GM13976 (cell line): ENCODE measurements around the gene THADA.

ENCODE experiments used
- DNase-seq: peaks from one replicate; pipeline ENCODE4 v3.0.0; 2012; ENCODE audit warnings: low spot score
- in situ Hi-C: fragments of 300-500 bp; cut with MboI; formaldehyde crosslinking; loops from one replicate; pipeline ENCODE4 v1.12.0; 2022; ENCODE audit warnings: low sequenced_read_pairs, mixed read lengths, inconsistent platforms; ENCODE audit not compliant: unreplicated experiment
- TF ChIP-seq, protein P1 (sequence below): IDR thresholded peaks from 2 replicates; pipeline ENCODE4 v1.5.1; 2012; ENCODE audit warnings: borderline replicate concordance, mild to moderate bottlenecking; ENCODE audit not compliant: insufficient read depth; ENCODE audit errors: extremely low read depth, missing control alignments, control extremely low read depth

The THADA gene

GRCh38 chr2:43370705-43371104 is 225.1 kb downstream of the THADA start:
- DNase-seq, result no peak
- TF ChIP-seq, protein P1, sequence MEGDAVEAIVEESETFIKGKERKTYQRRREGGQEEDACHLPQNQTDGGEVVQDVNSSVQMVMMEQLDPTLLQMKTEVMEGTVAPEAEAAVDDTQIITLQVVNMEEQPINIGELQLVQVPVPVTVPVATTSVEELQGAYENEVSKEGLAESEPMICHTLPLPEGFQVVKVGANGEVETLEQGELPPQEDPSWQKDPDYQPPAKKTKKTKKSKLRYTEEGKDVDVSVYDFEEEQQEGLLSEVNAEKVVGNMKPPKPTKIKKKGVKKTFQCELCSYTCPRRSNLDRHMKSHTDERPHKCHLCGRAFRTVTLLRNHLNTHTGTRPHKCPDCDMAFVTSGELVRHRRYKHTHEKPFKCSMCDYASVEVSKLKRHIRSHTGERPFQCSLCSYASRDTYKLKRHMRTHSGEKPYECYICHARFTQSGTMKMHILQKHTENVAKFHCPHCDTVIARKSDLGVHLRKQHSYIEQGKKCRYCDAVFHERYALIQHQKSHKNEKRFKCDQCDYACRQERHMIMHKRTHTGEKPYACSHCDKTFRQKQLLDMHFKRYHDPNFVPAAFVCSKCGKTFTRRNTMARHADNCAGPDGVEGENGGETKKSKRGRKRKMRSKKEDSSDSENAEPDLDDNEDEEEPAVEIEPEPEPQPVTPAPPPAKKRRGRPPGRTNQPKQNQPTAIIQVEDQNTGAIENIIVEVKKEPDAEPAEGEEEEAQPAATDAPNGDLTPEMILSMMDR, result no peak
- in situ Hi-C loops, result no loop called here

DNA sequence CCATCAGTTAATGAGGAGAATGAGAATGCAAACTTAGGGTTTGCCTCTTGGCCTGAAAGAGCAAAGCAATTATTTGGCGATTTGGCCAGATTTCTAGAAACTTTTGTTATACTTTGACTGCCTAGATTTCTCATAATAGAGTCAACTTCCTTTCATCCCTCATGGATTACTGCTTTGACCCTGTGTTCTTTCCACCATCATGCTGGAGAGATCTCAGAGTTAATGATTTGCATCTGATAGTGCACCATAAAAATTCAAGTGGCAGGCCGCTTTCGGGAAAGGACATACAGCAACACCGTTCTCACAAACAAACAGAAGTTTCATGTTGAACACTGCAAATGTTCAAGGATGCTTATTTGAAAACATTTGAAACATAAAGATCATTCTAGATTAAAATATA is 225.7 kb downstream of the THADA start:
- in situ Hi-C loops, result no loop called here
- no peak for DNase-seq
- TF ChIP-seq, protein P1, result no peak

GRCh38 chr2:43368483-43369385 is 227.1 kb downstream of the THADA start:
- no peak for DNase-seq
- in situ Hi-C loops, result no loop called here
- TF ChIP-seq, protein P1, result no peak

DNA sequence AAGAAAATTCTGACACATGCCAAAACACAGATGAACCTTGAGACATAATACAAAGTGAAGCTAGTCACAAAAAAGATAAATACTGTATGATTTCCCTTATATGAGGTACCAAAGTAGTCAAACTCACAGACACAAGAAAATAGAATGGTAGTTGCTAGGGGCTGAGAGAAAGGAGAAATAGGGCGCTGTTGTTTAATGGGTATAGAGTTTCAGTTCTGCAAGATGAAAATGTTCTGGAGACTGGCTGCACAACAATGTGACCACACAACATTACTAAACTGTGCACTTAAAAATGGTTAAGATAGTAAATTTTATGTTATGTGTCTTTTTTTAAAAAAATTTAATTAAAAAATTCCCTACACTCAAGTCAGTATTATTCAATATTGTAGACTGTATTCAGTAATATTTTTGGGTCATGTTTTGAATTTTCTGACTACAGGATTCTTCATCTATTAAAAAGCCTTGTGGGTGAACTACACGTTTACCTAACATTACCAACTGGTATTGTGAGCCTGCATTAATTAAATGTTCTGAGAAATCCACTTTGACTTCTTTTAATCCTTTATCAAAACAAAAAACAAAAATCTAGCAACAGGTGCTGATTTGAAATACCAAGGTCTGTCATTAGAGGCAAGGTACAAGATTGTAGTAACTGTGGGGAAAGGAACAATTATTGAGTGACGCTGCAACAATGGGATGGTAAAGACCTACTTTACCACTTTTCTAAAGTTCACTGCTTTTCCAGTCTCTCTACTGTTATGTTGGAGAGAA is 228.6 kb downstream of the THADA start:
- in situ Hi-C loops, result no loop called here
- DNase-seq, result no peak
- TF ChIP-seq, protein P1, result no peak

DNA sequence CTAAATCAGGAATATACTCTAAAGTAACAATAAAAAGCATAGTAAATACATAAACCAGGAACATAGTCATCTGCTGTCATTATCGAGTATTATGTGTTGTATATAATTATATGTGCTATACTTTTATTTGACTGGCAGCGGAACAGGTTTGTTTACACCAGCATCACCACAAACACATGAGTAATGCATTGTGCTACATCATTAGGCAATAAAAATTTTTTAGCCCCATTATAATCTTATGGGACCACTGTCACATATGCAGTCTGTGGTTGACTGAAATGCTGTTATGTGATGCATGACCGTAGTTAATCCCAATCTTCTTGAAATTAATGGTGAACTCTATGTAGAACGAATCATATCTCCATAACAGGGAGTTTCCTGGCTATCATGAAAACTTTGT is 232.7 kb downstream of the THADA start:
- TF ChIP-seq, protein P1, result no peak
- in situ Hi-C loops, result no loop called here
- DNase-seq, result no peak

- in situ Hi-C loops, result no loop called here
- DNase-seq, result no peak
- TF ChIP-seq, protein P1, result no peak
These were observed 234.6 kb downstream of the THADA start for GRCh38 chr2:43361286-43361685.
